NCI-H82 (cell line): Measurements from ENCODE around the gene TRIO.
A peak's percentile ranks its signal among the peaks of the same experiment; 100 is the strongest.

ENCODE experiments used
- DNase-seq: peaks from one replicate; lab custom pipeline; 2025; lab: John Stamatoyannopoulos, UW

Gene TRIO

DNA sequence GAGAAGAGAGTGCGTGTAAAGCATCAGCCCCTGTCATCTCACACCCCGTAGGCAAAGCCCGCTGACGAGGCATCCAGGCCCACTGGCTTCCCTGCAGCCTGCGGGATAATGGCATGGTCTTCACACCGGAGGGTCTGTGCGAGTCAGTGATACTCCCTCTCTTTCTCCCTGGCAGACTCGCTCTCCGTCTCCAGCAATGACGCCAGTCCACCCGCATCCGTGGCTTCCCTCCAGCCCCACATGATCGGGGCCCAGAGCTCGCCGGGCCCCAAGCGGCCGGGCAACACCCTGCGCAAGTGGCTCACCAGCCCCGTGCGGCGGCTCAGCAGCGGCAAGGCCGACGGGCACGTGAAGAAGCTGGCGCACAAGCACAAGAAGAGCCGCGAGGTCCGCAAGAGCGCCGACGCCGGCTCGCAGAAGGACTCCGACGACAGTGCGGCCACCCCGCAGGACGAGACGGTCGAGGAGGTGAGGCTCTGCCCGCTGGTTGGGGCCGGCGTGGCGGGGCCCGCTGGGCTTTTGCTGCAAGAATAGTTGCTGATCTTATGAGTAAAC is 317.8 kb downstream of the TRIO start:
- no peak for DNase-seq

- no peak for DNase-seq
These were observed 319.5 kb downstream of the TRIO start for GRCh38 chr5:14462681-14463080.

- peak; percentile 57 for DNase-seq
These were observed 320.5 kb downstream of the TRIO start for GRCh38 chr5:14463629-14464028.

DNA sequence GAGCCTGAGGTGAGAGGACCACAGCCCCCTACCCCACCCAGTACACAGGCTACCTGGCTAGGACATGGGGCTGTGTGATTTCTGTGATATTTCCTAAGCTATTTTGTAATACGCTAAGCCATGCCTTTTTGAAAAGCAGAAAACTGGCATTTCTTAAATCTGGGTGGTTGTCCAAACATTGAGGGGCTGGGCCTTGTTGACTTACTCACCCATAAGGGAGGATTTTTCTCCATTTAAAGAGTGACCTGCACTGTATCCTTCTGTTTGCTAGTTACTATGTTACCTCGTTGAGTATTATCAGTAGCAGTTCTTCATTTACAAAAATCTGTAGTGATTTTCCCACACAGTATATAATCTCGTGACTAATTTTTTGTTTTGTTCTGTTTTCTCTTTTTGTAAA is 321.0 kb downstream of the TRIO start:
- no peak for DNase-seq

GRCh38 chr5:14464671-14465070 is 321.5 kb downstream of the TRIO start:
- DNase-seq: peak; percentile 65

- DNase-seq: no peak
These were observed 322.0 kb downstream of the TRIO start for GRCh38 chr5:14465116-14465515.

GRCh38 chr5:14465776-14466175 is 322.6 kb downstream of the TRIO start:
- no peak for DNase-seq

GRCh38 chr5:14467251-14467650 is 324.1 kb downstream of the TRIO start:
- no peak for DNase-seq

- DNase-seq: no peak
These were observed 324.7 kb downstream of the TRIO start for GRCh38 chr5:14467886-14468285.

DNA sequence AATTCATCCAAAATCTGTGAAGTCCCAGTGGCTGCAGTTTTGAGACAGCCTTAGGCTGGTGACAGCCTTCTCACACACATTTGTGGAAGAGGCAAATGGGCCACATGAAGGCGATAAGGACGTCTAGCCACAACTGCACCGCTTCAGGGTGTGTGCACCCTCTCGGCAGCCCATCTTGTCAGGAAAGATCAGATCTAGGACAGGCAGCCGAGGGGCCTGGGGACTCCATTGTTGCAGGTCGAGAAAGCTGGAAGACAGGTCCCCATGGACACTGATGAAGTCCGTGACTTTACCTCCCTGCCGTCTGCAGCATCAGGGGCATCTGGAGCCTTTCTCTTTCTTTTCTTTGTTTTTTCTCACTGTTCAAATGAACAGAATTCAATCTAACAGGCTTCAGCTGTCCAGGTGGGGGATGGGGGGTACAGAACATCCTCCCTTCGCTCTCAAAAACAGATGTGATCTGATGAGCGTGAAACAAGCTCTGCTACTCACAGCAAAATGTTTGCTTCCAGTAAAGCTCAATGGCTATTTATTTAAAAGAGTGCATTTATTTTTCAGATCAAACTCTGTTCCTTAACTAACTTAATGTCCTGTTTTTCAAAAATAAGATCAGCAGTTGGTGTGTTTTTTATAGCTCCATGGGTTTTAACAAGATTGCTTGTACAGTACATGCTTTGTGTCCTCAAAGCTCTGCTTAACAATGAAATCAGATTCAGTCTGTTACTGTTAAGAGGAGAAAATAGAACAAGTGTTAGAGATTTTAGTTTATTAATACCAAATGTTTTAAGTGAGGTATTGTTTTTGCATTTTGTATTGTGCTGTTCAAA is 326.6 kb downstream of the TRIO start:
- peak; percentile 59 for DNase-seq

GRCh38 chr5:14471507-14471906 is 328.4 kb downstream of the TRIO start:
- no peak for DNase-seq

- peak; percentile 87 for DNase-seq
These were observed 329.9 kb downstream of the TRIO start for GRCh38 chr5:14472986-14473567.

DNA sequence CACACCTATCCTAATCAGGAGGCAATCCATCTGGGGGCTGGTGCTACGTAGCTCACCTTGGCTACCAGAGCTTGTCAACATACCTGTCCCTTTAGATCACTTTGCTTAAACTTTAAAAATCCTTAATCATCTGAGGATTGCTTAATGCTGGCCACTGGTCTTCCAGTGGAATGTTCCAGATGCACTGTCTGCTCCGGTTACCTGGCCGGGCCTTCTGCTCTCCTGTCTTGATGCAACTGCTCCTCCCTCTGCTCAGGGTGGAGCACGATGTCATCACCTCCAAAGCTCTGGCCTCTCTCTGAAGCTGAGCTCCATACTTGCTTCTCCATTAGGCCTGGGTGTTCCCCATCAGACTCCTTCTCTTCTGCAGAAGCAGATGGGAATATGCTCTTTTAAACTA is 331.9 kb downstream of the TRIO start:
- DNase-seq: no peak

DNA sequence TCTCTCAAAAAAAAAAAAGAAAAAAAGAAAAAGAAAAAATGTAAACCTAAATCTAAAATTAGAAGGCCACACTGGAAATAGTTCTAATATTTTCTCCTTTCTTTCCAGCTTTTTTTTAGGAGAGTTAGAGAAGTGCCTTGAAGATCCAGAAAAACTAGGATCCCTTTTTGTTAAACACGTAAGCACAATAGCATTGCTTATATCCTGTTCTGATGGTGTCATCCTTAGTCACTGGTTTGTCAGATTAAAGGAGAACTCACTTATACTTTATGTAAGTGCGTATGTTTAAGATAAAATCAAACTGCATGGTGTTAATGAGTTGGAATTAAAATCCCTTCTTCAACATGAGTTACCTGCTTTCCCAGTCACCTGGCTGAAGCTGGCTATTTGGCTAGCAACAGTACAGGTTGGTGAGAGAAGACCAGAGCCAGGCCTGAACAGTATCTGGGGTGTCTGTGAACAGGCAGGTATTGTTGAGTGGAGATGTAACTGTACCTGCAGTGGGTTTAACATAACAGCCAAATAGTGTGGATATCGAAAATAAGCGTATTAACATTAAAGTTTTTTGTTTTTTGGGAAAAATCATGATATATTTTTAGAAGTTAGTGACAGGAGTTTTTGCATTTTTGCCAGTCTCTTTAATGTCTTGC is 333.8 kb downstream of the TRIO start:
- no peak for DNase-seq

DNA sequence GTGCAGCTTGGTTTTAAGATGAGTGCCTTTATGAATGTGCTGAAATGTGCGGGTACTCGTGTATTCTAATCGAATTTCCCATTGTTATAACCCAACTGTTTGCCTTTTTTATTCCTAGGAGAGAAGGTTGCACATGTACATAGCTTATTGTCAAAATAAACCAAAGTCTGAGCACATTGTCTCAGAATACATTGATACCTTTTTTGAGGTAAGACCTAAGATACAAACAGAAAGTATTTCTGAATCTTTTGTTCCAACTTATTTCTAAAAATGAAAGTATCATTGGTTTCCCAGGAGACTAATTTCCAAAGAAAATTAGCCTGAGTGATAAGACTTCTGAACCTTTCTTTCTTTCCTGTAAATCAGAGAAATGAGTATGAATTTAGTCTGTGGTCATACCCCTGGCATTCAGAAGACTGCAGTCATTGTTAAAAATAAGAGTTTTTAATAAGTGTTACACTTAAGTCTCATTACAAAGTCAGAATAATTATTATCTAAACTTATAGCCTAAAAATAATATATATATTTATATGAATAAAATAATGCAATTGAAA is 336.1 kb downstream of the TRIO start:
- no peak for DNase-seq

DNA sequence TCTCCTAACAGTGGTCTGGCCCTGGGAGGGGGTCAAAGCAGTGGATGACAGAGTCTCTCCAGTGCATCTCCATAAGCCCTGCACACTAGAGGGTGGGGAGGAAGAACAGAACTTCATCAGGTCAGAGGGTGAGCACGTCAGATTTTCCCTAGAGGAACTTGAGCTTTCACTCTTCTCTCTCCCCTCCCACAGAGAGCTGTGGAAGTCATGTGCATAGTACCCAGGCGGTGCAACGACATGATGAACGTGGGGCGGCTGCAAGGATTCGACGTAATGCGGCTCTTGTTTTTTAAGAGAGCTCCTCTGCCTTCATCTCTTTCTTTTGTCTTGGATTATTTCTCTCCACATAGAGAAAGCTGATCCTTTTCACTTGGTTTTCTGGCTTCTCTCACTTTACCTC is 338.2 kb downstream of the TRIO start:
- no peak for DNase-seq

- no peak for DNase-seq
These were observed 338.9 kb downstream of the TRIO start for GRCh38 chr5:14482085-14482484.

GRCh38 chr5:14483504-14484157 is 340.5 kb downstream of the TRIO start:
- no peak for DNase-seq

GRCh38 chr5:14486486-14486885 is 343.3 kb downstream of the TRIO start:
- DNase-seq: no peak

DNA sequence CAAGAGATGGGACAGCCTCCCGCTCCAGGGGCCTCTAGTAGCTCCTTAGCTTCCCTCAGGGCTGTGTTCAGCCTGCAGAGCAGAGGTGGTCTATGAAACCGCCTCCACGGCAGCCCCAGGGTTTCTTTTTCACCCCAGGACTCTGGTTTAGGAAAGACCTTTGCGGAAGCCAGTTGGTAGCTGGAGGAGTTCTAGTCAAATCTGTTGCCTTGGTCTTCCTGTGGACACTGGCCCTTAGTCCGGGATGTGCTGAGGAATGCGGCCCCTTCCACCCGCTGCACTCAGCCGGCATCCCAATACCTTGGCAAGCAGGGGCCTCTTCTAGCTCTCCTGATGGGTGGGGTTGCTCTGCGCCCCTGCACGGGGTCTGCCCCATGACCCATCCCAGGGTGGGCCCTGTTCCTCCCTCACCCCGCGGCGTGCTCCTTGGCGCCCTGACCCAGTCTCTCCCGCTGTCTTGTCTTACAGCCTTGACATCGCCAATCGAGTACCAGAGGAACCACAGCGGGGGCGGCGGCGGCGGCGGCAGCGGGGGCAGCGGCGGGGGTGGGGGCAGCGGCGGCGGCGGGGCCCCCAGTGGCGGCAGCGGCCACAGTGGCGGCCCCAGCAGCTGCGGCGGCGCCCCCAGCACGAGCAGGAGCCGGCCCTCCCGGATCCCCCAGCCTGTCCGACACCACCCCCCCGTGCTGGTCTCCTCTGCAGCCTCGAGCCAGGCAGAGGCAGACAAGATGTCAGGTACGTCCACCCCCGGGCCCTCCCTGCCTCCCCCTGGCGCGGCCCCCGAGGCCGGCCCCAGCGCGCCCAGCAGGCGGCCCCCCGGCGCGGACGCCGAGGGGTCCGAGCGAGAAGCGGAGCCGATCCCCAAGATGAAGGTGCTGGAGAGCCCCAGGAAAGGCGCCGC is 344.1 kb downstream of the TRIO start:
- DNase-seq: no peak
